Measurements from ENCODE around the gene AHCYL2. TPM values are rescaled to one million over a fixed set of nuclear protein-coding genes. Genes with fewer than 3 reads are reported as not detected.

The AHCYL2 gene
- total and polyA plus RNA-seq, 7 donors, result 4.4 to 39.2 (median 24.8) TPM

DNA sequence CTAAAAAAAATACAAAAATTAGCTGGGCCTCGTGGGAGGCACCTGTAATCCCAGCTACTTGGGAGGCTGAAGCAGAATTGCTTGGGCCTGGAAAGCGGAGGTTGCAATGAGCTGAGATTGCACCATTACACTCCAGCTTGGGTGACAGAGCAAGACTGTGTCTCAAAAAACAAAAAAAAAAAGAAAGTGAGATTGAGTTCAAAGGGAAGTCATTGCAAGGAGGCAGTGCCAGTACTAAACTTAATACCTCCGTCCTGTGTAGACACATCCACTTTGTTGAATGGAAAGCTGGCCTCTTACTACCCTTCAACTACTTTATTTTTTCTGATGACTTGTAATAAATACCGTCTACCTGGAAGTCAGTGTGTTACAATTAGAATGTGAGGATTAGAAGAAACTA, 31.0 kb downstream of the AHCYL2 start:
- no peak for DNase-seq
- peak in 3 of 4 donors; percentile 30 to 79 (median 43) for ATAC-seq
- H3K36me3 ChIP-seq (ENCODE audit: insufficient read depth in 1 of 2, low read depth in 1 of 2), result no peaks in the 10 kb centered on the region
- H3K9me3 ChIP-seq, result no peaks in the 10 kb centered on the region
- TF ChIP-seq, protein P1, sequence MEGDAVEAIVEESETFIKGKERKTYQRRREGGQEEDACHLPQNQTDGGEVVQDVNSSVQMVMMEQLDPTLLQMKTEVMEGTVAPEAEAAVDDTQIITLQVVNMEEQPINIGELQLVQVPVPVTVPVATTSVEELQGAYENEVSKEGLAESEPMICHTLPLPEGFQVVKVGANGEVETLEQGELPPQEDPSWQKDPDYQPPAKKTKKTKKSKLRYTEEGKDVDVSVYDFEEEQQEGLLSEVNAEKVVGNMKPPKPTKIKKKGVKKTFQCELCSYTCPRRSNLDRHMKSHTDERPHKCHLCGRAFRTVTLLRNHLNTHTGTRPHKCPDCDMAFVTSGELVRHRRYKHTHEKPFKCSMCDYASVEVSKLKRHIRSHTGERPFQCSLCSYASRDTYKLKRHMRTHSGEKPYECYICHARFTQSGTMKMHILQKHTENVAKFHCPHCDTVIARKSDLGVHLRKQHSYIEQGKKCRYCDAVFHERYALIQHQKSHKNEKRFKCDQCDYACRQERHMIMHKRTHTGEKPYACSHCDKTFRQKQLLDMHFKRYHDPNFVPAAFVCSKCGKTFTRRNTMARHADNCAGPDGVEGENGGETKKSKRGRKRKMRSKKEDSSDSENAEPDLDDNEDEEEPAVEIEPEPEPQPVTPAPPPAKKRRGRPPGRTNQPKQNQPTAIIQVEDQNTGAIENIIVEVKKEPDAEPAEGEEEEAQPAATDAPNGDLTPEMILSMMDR (IDR thresholded peaks at IDR 0.05), result no peak
- intact Hi-C loops (cut with DNase I), result no loop called here
- H3K27me3 ChIP-seq (ENCODE audit: insufficient read depth in 3 of 3, low read length in 2 of 3), result no peaks in the 10 kb centered on the region
- H3K27ac ChIP-seq, result no peak overlapping the region
- 44 to 76% (median 58%) methylated on average over 4 of the region's 4 CpGs for WGBS, 3 donors
- H3K4me1 ChIP-seq, result peaks cover 15% of the 10 kb centered on the region
- H3K4me3 ChIP-seq, result no peak overlapping the region

DNA sequence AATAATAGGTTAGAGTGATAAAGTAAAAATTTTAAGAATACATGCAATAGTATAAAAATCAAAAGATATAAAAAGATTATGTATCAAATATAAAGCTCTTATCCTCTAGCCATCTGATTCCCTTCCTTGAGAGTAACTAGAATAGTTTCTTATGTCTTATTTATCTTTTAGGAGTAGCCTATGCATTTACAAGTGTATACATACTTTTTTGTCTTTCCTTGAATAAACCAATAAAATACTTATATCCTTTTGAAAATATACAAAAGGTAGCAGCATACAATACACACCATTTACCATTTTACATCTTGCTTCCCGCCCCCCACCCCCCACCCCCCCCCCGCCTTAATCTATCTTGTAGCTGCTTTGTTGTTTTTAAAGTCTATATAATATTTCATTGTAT, 31.4 kb downstream of the AHCYL2 start:
- H3K9me3 ChIP-seq, result no peaks in the 10 kb centered on the region
- TF ChIP-seq, protein P1 (IDR thresholded peaks at IDR 0.05), result no peak
- H3K4me1 ChIP-seq, result peaks cover 15% of the 10 kb centered on the region
- no peaks in the 10 kb centered on the region for H3K27me3 ChIP-seq (ENCODE audit: insufficient read depth in 3 of 3, low read length in 2 of 3)
- ATAC-seq (no peak), DNase-seq (no peak)
- no peaks in the 10 kb centered on the region for H3K36me3 ChIP-seq (ENCODE audit: insufficient read depth in 1 of 2, low read depth in 1 of 2)
- 86 to 100% (median 95%) methylated on average over 2 of the region's 2 CpGs for WGBS, 3 donors
- H3K27ac ChIP-seq, result no peak overlapping the region
- intact Hi-C loops (cut with DNase I), result no loop called here
- H3K4me3 ChIP-seq, result no peak overlapping the region

DNA sequence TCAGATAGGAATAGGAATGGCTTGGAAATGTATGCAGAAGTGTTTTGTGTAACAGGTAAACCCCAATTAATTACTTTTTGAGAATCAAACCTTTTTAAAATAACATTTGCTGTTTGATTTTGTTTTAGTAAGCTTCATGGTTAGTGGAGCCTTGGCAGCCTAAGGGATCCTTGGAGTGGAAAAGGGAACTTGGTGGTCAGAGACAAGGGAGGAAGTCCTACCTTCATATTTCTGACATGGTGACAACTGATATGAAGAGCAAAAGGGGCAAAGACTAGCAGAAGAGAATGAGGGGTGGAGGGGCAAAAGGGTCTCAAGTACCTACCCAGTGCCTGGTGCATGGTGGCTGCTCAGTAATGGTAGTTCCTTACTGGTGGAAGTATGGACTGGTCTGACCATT, 32.3 kb downstream of the AHCYL2 start:
- Histone ChIP-seq H3K27me3 (ENCODE audit: insufficient read depth in 3 of 3, low read length in 2 of 3) (no peaks in the 10 kb centered on the region), H3K27ac (no peak overlapping the region), H3K4me3 (no peak overlapping the region), H3K36me3 (ENCODE audit: insufficient read depth in 1 of 2, low read depth in 1 of 2) (no peaks in the 10 kb centered on the region), H3K9me3 (no peaks in the 10 kb centered on the region), H3K4me1 (peaks cover 15% of the 10 kb centered on the region)
- TF ChIP-seq, protein P1 (IDR thresholded peaks at IDR 0.05), result no peak
- intact Hi-C loops (cut with DNase I), result no loop called here
- DNase-seq (no peak), ATAC-seq (no peak)

DNA sequence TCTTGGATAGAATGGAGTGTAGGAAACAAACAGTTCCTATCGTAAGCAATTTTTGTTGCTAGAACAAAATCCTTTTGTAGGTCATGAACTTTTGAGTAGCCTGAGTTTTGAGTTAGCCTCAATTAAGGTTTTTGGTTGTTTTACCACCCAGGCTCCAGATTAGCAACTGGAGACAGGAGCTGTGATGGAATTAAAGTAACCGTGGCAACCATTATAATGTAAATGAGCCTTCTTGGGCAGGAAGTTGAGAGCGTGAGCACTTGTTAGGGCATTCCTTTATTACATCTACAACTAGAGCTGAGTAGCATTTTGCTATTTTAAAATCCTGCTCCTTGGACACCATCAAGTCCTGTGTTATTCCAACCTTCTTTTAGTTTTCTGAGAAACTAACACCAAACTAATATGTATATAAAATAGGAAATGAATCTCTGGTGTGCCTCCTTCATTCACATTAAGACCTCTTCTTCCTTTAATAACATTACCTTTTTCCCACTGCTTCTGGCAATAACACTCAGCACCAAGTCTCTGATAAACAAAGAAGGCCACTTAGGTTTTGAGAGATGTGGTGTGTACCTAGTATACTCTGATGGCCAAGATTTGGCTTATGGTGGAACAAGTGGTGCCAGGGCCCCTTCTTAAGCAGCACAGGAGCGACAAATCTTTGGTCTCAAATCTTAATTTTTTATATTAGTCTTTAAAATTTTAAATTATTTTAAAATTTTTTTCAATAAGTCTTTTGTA, 34.0 kb downstream of the AHCYL2 start:
- Histone ChIP-seq H3K4me3 (no peak overlapping the region), H3K36me3 (ENCODE audit: insufficient read depth in 1 of 2, low read depth in 1 of 2) (no peaks in the 10 kb centered on the region), H3K27me3 (ENCODE audit: insufficient read depth in 3 of 3, low read length in 2 of 3) (no peaks in the 10 kb centered on the region), H3K9me3 (no peaks in the 10 kb centered on the region), H3K27ac (no peak overlapping the region), H3K4me1 (peaks cover 15% of the 10 kb centered on the region)
- DNase-seq (no peak), ATAC-seq (no peak)
- 73 to 81% (median 76%) methylated on average over 4 of the region's 4 CpGs for WGBS, 3 donors
- intact Hi-C loops (cut with DNase I), result no loop called here
- TF ChIP-seq, protein P1 (IDR thresholded peaks at IDR 0.05), result no peak

DNA sequence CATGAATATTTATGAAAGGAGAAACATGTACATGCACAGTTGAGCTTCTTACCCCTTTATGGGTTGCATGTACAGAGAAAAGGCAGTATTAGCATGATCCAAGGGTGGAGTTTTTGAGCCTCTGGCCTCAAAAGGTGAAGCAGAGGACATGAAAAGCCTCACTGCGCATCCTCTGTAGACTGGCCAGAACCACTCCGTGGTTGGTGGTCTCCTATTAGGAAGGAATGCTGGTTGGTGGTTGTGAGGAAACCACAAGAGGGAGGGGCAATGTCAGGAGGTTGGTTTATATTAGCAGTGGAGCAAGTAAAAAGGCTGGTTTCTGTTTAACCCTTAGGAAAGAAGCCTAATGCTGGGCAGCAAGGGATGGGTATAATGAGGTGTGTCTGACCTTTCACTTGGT, 37.5 kb downstream of the AHCYL2 start:
- intact Hi-C loops (cut with DNase I), result no loop called here
- H3K9me3 ChIP-seq, result no peaks in the 10 kb centered on the region
- H3K27me3 ChIP-seq (ENCODE audit: insufficient read depth in 3 of 3, low read length in 2 of 3), result no peaks in the 10 kb centered on the region
- no peaks in the 10 kb centered on the region for H3K36me3 ChIP-seq (ENCODE audit: insufficient read depth in 1 of 2, low read depth in 1 of 2)
- DNase-seq, result no peak
- peaks cover 10% of the 10 kb centered on the region for H3K4me1 ChIP-seq
- 85 to 89% (median 89%) methylated on average over 2 of the region's 2 CpGs for WGBS, 3 donors
- TF ChIP-seq, protein P1 (IDR thresholded peaks at IDR 0.05), result no peak
- no peak overlapping the region for H3K4me3 ChIP-seq
- no peak overlapping the region for H3K27ac ChIP-seq
- no peak for ATAC-seq
